GM18499 (cell line): ENCODE measurements around the gene PLCB3.

Source experiments
- ATAC-seq: cut with Tn5 transposase; IDR thresholded peaks from one replicate; pipeline ENCODE4 v1.9.1; 2021; ENCODE audit warnings: moderate number of reproducible peaks; ENCODE audit not compliant: insufficient read depth, unreplicated experiment

PLCB3 gene

DNA sequence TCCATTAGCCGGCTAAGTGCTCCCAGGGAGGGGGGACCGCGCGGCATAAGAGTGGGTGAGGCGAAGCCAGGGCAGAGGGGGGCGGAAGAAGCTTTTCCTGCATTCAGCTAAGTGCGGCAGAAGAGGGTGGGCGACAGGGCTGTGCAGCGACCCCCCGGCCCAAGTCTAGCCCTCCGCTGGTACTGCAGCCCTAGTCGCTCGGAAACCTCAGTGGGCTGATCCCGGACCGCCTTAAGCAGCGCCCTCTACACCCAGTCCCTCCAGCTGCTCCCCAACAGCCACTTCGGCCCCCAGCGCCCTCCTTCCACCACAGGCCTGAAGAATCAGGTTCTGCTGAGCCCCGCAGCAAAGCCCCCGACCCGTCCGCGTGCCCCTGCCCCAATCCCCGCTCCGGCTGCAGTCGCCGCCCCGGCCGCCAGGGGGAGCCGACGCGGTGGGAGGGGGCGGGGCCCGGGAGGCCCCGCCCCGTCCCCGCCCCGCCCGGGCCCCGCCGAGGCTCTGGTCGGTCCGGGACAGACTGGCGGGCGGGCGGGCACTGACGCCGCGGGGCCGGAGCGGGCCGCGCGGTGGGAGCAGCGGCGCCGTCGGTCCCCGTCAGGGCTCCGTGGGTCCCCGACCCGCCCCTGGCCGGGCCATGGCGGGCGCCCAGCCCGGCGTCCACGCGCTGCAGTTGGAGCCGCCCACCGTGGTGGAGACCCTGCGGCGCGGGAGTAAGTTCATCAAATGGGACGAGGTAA, at the start of gene PLCB3:
TSS of gene PLCB3 (plus strand) at position 515 of the 737 bp plus-strand sequence. CDS start at position 635, 120 bp downstream.
- no peak for ATAC-seq

DNA sequence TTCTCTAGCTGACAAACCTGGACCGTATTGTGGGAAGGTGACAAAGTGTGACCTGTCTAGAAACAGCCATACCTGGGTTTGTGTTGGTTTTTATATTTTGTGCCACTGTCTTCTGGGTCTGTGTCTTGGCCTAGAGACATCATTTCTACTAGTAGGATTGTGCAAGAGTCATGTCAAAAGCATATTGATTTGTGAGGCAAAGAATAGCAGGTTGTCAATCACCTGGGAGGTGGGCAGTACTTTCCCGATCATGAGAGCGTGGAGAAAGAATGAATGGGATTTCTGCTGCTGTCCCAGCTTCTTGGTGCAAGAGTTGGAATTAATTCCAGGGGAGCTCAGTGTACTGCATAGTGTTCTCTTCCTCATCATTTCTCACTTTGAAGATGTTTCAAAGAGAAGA, 49.8 kb upstream of the PLCB3 start:
- no peak for ATAC-seq

DNA sequence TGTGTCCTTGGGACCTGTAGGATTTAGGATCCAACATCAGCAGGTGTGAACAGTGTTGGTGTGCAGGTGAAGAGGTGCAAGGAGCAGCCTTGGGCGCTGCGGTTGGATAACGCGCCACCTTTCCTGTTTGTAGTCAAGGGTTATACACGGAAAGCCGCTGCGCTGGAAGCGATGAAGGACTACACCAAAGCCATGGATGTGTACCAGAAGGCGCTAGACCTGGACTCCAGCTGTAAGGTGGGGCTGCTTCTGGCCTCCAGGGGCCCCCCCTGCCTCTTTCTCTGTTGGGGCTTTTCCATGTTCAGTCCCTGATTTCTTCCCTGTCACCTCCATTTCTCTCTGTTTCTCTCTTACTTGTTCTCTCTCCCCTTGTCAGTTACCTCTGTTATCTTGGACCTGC, 48.3 kb upstream of the PLCB3 start:
- ATAC-seq: no peak

DNA sequence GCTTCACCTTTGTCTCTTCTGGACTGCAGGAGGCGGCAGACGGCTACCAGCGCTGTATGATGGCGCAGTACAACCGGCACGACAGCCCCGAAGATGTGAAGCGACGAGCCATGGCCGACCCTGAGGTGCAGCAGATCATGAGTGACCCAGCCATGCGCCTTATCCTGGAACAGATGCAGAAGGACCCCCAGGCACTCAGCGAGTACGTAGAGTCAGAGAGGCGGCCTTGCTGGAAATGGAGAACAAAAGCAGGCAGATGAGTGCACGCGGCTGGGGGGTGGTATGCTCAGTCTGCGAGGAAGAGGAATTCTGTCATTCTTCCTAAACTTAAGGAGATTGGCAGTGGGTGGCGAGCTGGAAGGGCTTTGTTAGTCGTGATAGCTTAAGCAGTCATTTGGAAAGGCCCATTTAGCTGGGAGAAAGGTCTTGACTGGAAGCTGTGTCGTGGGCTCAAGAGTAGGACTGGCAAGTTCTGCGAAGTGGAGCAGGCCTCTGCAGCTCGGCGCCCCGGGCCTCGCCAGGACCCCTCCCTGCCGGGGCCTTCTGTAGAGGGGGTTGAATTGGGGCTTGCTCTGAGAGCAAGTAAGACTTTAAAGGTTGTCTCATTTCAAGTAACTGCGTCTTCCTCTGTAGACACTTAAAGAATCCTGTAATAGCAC, 47.8 kb upstream of the PLCB3 start:
- ATAC-seq: no peak

DNA sequence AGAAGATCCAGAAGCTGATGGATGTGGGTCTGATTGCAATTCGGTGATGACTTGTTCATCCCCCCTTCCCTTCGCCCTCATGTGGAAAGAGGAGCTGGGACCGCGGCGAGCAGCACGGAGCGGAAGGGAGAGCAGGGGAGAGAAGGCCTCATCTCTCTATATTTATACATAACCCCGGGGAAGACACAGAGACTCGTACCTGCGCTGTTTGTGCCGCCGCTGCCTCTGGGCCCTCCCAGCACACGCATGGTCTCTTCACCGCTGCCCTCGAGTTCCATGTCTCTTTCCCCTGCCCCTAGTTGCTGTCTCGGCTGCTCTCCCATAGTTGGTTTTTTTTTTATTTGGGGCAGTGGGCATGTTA, 47.3 kb upstream of the PLCB3 start:
- ATAC-seq: no peak

DNA sequence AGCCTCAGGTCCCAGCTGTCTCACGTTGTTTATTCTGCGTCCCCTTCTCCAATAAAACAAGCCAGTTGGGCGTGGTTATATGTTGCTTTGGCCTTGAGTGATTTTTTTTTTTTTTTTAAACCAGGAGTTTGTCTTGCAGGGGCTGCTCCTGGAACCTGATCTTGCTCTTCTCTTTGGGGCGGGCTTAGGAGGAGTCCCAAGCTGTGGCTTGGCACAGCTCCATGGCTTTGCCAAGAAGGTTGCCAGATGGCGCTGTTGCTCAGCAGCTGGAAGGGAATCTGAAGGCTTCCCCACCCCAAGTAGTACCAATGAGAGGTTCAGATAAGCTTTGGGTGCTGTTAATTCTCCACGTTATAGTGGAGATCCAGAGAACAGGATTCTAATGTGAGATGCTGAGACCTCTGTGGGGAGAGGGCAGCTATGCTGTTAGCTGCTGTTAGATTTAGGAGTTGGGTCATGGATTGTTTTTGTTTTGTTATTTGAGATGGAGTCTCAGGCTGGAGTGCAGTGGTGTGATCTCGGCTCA, 46.8 kb upstream of the PLCB3 start:
- no peak for ATAC-seq

DNA sequence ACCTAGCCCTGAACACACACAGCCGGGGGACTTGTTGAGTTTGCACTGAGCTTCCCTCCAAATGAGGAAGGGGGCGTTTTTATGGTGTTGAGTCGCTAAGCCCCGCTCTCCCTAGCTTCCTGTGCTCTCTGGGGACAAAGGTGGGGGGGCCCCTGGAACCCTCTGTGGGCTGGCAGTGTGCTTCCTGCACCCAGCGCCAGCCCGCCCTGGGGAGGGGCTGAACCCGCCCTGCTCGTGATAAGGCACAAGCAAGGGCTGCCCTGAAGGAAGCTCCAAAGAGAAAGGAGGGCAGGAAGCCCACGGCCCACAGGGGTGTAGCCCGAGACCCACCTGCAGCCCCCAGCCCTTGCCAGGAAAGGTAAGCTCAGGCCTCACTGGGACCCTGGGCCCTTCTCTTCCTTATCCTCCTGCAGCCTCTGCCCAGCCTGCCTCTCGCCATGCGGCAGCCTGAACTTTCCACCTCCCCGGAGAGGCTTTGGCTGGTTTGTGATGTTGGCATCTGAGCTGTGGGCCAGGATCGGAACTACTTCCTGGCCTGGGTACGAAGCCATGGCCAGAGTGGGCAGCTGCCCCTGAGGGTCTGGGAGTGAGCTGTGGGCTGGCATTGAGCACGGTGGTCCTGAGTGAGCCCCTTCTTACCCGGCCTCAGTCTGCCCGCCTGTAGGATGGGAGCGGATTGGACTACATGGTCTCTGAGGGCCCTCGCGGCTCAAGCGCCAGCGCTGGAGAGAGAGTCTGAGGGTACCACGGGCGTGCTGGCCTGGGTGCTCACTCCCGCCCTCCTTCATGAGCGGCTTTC, 44.7 kb upstream of the PLCB3 start, which contains the start of gene FERMT3:
TSS of gene FERMT3 (plus strand) at position 265 of the 799 bp plus-strand sequence. CDS start 644 bp downstream, outside the sequence.
- ATAC-seq: no peak

DNA sequence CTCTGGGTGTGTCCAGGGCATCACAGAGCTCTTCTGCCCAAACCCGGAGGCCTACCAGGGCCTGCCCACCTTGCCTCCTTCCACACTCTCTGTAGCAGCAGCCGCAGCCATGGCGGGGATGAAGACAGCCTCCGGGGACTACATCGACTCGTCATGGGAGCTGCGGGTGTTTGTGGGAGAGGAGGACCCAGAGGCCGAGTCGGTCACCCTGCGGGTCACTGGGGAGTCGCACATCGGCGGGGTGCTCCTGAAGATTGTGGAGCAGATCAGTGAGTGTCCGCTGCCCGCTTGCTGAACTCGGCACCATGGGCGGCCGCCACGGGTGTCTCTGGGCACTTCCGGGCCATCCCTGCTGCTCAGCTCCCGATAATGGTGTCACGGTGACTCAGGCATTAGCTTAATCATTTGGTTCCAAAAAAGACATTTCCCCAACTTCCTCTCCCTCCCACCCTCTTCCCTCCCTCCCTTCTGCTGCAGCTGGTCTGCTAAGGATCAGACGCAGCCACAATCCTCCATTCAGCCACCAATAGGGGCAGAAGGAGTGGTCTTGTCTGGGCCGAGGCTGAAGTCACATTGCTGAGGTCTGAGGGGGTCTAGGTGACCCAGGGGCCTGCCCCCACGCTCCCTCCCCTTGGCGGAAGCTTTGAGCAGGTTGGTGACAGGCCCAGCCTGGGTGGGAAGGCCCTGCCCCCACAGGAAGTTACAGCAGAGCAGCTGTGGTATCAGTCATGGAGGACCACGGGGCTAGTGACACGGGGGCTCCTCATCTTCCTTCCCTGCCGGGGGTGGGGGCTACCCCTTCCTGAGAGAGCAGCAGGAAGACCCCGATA, 43.9 kb upstream of the PLCB3 start:
- ATAC-seq: no peak

DNA sequence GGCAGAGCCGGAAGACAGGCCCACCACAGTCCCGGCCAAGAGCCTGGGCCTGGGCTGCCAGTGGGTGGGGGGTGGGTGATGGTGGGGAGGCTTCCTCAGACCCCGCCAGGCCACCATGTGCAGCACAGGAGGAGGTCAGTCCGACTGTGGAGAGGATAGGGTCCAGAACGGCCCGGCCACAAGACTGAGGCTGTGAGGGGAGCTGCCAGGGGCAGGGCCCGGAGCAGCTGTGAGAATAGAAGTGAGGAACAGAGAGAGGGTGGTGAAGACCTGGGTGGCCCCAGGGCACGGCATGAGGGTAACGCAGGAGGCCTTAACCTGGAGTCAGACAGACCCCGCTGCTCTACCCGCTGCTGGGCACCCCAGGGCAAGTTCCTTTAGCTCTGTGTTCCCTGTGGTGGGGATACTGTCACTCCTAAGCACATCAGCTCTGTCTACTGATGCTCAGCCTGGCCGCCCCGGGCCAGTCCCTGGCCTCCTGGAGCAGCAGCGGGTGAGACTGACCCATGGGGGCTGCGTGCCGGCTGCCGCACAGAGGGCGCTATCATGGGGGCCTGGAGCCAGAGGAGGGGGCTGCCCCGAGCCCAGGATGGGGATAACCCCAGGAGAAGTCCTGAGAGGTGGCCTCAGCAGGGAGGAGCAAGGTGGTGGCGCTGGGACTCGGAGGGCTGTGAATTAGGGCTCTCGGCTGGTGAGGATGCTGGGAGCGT, 43.1 kb upstream of the PLCB3 start:
- ATAC-seq: no peak

DNA sequence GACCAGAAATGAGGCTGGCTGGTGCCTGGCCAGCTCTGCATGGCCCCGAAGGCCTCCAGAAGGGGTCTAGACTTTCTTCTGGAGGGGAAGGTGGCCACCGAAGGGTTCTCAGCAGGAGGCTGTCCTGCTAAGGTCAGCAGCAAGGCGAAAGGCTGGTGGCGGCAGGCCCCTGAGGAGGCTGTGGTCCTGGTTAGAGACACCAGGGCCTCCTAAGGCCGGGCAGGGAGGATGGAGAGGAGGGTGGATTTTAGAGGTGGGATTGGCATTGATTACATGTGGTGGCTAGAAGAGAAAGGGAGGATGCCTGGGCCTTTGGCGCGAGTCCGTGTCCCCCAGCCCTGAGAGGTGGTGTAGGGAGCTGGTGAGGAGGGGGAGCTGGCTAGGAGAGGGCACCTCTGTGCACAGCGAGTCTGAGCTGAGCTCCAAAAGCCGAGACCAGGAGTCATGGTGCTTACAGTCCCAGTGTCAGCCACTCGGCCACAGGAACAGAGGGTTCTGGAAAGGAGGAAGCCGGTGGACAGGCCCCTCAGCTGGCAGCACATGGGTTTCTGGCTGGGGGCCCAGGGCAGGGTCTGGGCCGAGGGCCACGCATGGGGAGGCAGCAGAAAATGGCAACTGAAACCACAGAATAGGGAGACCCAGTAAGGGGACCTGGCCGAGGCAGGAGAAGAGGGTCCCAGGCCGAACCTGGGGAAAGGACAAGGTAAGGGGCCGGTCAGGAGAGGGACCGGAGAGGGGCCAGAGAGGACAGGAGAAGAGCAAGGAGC, 42.4 kb upstream of the PLCB3 start:
- ATAC-seq: no peak

DNA sequence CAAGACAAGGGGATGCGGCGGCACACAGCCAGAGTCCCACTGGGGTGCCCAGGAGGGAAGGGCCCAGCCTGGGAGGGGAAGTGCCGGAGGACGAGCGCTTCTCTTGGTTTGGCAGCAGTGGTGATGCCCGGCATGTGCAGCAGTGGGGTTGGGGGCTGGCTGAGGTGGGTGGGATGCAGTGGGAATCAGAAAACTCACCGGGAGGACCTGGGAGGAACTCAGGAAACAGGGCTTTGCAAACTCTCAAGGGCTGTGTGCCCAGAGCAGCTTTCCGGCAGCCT, 41.8 kb upstream of the PLCB3 start:
- no peak for ATAC-seq

DNA sequence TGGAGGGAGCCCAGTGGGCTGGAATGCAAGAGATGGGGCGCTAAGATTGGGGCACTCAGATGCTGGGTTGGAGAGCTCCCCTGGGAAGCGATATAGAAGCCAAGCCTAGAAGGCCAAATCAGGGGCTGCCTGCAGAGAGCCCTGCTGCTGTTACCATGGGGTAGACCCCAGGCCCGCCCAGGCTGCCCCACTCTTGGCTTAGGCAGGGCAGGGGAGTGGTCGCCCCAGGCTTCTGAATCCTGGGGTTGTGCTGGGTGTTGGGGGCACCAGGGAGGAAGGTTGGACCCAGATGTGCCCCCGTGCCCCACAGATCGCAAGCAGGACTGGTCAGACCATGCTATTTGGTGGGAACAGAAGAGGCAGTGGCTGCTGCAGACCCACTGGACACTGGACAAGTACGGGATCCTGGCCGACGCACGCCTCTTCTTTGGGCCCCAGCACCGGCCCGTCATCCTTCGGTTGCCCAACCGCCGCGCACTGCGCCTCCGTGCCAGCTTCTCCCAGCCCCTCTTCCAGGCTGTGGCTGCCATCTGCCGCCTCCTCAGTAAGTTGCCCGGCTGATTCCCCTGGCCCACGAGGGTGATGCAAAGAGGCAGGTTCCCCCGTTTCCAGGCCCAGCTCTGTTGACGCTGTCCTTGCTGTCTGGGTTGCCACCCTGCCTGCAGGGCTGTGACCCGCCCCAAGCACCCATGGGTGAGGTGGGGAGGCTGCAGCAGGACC, 40.9 kb upstream of the PLCB3 start:
- ATAC-seq: no peak

DNA sequence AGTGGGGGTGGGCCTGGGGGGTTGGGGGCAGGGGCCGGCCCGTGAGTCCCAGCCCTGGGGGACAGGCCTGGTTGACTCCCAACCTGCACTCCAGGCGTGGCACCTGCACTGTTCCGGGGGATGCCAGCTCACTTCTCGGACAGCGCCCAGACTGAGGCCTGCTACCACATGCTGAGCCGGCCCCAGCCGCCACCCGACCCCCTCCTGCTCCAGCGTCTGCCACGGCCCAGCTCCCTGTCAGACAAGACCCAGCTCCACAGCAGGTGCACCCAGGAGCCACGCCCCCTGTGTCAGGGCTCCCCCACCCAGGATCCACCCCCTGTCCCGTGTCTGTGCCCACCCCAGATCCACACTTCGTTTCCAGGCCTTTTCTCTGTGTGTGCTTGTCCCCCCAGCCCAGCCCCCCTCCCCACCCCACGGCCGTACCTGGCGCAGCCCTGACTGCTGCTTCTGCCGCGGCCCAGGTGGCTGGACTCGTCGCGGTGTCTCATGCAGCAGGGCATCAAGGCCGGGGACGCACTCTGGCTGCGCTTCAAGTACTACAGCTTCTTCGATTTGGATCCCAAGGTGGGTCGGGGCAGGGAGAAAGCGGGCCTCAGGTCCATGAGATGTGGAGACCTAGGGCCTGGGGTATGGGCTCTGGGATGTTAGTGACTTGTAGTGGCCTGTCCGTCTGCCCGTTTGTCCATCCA, 40.0 kb upstream of the PLCB3 start:
- ATAC-seq: no peak

DNA sequence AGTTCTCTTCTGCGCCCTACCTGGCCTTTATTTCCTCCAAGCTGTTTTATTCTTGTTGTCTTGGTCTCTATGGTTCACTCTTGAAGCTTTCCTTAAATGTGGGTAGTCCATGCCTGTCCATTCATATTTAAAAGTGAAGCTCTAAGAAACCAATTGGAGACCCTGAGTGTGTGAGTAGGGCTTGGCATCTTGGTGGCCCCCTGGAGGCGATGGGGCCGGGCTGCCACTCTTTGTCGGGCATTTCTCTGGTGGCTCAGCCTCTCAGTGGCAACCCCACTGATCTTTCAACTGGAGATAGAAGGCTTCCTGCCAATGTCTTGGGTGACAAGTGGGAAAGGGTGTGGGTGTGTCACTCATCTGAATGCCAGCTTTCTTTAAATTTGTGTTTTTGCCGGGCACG, 34.5 kb upstream of the PLCB3 start:
- no peak for ATAC-seq

DNA sequence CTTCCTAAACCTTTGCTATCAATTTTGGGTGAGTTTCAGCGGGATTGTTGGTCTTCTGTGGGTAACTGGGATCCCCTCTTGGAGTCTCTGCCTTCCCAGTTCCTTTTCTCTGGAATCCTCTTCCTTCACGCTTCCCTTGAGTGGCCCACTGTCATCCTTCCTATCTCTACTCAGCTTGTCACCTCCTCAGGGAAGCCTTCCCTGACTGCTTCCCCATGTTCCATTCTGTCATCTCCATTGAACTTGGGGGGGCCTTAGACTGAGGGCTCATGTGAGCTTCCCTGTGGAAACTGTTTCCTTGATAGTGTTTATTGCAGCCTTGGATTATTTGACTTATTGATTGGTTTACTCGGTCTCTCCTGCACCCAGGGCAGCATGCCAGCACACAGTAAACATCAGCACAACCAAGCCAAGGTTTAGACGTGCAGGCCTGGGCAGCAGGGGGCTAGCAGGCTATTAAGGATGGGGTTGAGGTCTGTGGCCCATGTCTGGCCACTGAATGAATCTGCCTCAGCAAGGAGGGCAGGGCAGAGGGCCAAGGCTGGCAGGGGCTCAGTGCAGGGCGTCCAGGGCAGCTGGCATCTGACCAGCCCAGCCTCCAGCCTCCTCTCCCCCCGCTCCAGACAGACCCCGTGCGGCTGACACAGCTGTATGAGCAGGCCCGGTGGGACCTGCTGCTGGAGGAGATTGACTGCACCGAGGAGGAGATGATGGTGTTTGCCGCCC, 32.5 kb upstream of the PLCB3 start:
- no peak for ATAC-seq

DNA sequence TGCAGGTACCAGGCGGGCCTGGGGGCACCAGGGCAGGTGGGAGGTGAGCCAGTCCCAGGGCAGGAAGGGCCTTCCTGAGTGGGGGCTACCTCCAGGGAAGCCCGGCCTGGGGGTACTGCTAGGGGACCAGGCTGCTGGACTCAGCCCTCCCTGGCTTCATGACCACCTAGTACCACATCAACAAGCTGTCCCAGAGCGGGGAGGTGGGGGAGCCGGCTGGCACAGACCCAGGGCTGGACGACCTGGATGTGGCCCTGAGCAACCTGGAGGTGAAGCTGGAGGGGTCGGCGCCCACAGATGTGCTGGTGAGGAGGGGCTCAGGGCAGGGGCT, 32.0 kb upstream of the PLCB3 start:
- no peak for ATAC-seq

DNA sequence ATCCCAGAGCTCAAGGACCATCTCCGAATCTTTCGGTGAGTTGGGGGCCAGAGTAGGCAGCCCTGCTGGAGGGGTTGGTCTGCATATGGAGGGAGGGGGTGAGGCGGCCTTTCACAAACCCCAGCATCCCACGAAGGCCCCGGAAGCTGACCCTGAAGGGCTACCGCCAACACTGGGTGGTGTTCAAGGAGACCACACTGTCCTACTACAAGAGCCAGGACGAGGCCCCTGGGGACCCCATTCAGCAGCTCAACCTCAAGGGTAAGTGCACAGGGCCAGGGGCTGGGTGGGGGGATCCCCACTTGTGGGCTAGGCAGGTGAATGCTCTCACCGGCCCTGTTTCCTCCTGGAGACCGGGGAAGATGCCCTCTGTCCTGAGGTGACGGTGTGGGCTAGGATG, 31.6 kb upstream of the PLCB3 start:
- no peak for ATAC-seq
